ENCODE results near the gene CEBPZ. TPM values are rescaled to one million over a fixed set of nuclear protein-coding genes. Genes with fewer than 3 reads are reported as not detected.

The CEBPZ gene
- total and polyA plus RNA-seq, 2 of the 13 experiments (the other 11 are each of a cell fraction or from before 2014, with no cell fraction given): 14.4 to 117 TPM

DNA sequence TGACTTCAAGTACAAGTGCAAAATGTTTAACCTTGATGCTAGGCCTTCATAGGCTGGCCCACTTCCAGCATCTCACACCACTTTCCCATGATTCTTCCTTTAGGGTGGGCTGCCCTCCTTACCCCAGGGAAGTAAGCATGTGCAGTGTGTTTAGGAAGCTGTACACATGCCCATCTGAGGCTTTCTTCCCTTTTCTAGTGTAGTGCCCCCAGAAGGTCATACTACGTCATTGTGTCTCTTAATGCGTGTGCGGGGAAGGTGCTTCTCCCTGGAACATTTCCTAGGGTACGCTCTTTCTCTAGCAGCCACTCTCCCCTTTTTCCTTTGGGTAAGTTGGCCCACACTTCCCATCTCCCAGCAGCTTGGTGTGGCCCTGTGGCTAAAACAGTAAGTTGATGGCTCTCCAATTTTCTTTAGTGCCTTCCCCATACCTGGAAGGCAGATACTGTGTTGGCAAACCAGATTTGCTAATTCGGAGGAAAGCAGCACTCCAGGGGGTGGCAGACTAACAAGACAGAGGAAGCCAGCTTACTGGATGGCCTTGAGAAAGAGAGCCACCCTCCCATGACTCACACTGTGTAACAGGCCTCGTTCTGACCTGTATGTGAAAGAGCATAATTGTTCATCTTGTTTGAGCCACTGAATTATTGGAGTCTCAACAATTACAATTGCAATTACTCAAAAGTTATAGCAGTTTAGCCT lies 41.8 kb downstream of the CEBPZ start (continued):
- TF ChIP-seq RERE (CRISPR knock-in tag; IDR thresholded peaks at IDR 0.05; ENCODE audit: low read depth) (peak; percentile 40; the same call in 1 of the 2 replicates), ZNF607 (CRISPR knock-in tag; IDR thresholded peaks at IDR 0.05; ENCODE audit: borderline replicate concordance) (0 out of 2 replicates have a peak, but pooled peaks have one; percentile 36), RXRA (CRISPR knock-in tag; IDR thresholded peaks at IDR 0.05) (0 out of 2 replicates have a peak, but pooled peaks have one; percentile 43), ZC3H4 (CRISPR knock-in tag; IDR thresholded peaks at IDR 0.05; ENCODE audit: borderline replicate concordance) (no peak), ZNF713 (CRISPR knock-in tag; IDR thresholded peaks at IDR 0.05) (no peak), TBX2 (CRISPR knock-in tag; IDR thresholded peaks at IDR 0.05; ENCODE audit: borderline replicate concordance) (peak; percentile 46; the same call in 1 of the 2 replicates), PRDM10 (CRISPR knock-in tag; IDR thresholded peaks at IDR 0.05; ENCODE audit: low read depth) (peak; percentile 69; the same call in 1 of the 2 replicates), SCMH1 (CRISPR knock-in tag; IDR thresholded peaks at IDR 0.05; ENCODE audit: borderline replicate concordance) (no peak), ZNF768 (CRISPR knock-in tag; IDR thresholded peaks at IDR 0.05) (no peak), TGIF2 (CRISPR knock-in tag; IDR thresholded peaks at IDR 0.05) (peak; percentile 35; the same call in 1 of the 2 replicates), CTCF (CRISPR knock-in tag; IDR thresholded peaks at IDR 0.05) (peak; percentile 66), TAF1 (CRISPR knock-in tag; IDR thresholded peaks at IDR 0.05) (no peak)
- TF ChIP-seq, protein P1, sequence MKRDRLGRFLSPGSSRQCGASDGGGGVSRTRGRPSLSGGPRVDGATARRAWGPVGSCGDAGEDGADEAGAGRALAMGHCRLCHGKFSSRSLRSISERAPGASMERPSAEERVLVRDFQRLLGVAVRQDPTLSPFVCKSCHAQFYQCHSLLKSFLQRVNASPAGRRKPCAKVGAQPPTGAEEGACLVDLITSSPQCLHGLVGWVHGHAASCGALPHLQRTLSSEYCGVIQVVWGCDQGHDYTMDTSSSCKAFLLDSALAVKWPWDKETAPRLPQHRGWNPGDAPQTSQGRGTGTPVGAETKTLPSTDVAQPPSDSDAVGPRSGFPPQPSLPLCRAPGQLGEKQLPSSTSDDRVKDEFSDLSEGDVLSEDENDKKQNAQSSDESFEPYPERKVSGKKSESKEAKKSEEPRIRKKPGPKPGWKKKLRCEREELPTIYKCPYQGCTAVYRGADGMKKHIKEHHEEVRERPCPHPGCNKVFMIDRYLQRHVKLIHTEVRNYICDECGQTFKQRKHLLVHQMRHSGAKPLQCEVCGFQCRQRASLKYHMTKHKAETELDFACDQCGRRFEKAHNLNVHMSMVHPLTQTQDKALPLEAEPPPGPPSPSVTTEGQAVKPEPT (CRISPR knock-in tag; IDR thresholded peaks at IDR 0.05; ENCODE audit: low read depth): no peak
- TF ChIP-seq, protein P2, sequence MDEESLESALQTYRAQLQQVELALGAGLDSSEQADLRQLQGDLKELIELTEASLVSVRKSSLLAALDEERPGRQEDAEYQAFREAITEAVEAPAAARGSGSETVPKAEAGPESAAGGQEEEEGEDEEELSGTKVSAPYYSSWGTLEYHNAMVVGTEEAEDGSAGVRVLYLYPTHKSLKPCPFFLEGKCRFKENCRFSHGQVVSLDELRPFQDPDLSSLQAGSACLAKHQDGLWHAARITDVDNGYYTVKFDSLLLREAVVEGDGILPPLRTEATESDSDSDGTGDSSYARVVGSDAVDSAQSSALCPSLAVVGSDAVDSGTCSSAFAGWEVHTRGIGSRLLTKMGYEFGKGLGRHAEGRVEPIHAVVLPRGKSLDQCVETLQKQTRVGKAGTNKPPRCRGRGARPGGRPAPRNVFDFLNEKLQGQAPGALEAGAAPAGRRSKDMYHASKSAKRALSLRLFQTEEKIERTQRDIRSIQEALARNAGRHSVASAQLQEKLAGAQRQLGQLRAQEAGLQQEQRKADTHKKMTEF (CRISPR knock-in tag; IDR thresholded peaks at IDR 0.05): 0 out of 2 replicates have a peak, but pooled peaks have one; percentile 49
